Parathyroid adenoma (tissue), 2 donors: ENCODE results near the gene FARSA.

Source experiments
- H2AFZ ChIP-seq: fragments of 300-600 bp; sonication (generic); one replicate; pipeline ENCODE4 v1.7.0; 2017; ENCODE audit warnings: antibody characterized with exemption, mild to moderate bottlenecking
- H3K27ac ChIP-seq: fragments of 300-600 bp; sonication (generic); one replicate; pipeline ENCODE4 v1.7.0; 2017
- H3K27me3 ChIP-seq: fragments of 300-600 bp; sonication (generic); one replicate; pipeline ENCODE4 v1.7.0; 2017; ENCODE audit warnings: low read length; ENCODE audit not compliant: control insufficient read depth, insufficient read depth
- H3K36me3 ChIP-seq: fragments of 300-600 bp; sonication (generic); one replicate; pipeline ENCODE4 v1.7.0; 2017; ENCODE audit warnings: low read length; ENCODE audit not compliant: control insufficient read depth, insufficient read depth
- H3K4me1 ChIP-seq: fragments of 300-600 bp; sonication (generic); one replicate; pipeline ENCODE4 v1.7.0; 2017; ENCODE audit warnings: control low read depth
- H3K4me2 ChIP-seq: fragments of 300-600 bp; sonication (generic); one replicate; pipeline ENCODE4 v1.7.0; 2017; ENCODE audit warnings: low read length
- H3K4me3 ChIP-seq: fragments of 300-600 bp; sonication (generic); one replicate; pipeline ENCODE4 v1.7.0; 2017; ENCODE audit warnings: low read depth, low read length
- H3K79me2 ChIP-seq: fragments of 300-600 bp; sonication (generic); one replicate; pipeline ENCODE4 v1.7.0; 2017; ENCODE audit warnings: control low read depth
- H3K9ac ChIP-seq: fragments of 300-600 bp; sonication (generic); one replicate; pipeline ENCODE4 v1.7.0; 2017; ENCODE audit warnings: mild to moderate bottlenecking
- H3K9me3 ChIP-seq: fragments of 300-600 bp; sonication (generic); one replicate; pipeline ENCODE4 v1.7.0; 2017; ENCODE audit warnings: low read length; ENCODE audit not compliant: control insufficient read depth
- TF ChIP-seq, protein P1 (sequence below): fragments of 300-600 bp; sonication (generic); IDR thresholded peaks from one replicate; pipeline ENCODE4 v1.7.0; 2017; ENCODE audit warnings: antibody characterized with exemption, mild to moderate bottlenecking
- donor health status: primary hyperparathyroidism.

The FARSA gene

DNA sequence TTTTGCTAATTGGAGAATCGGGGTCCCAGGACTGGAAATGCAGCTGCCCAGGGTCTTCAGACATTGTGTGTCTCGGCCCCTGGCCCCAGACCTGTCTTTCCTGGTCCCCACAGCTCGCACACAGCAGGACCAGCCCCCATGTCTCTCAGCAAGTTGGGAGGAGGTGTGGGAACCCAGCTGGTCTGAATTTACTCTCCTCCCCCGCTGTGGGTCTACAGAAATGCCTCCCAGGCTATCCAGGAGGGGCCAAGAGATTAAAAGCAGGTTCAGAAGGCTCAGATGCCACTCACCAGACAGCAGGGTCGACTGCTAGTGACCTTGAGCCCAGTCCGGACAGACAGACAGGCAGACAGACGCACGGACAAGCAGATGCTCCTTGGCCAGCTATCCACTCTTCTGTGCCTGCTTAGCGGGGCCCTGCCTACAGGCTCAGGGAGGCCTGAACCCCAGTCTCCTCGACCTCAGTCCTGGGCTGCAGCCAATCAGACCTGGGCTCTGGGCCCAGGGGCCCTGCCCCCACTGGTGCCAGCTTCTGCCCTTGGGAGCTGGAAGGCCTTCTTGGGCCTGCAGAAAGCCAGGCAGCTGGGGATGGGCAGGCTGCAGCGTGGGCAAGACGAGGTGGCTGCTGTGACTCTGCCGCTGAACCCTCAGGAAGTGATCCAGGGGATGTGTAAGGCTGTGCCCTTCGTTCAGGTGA is 35.9 kb upstream of the FARSA start, which contains the start of gene DAND5:
DAND5 (plus strand) TSS at position 285 of the 697 bp plus-strand sequence; CDS start at position 370, 85 bp downstream.
- no peak within 1 kb of the TSS for H3K27ac ChIP-seq
- no peaks in the 10 kb centered on the region for H3K9me3 ChIP-seq
- peak within 1 kb of the TSS; percentile 9 for H3K4me2 ChIP-seq
- no peaks in the 10 kb centered on the region for H3K79me2 ChIP-seq
- H3K9ac ChIP-seq = no peak within 1 kb of the TSS
- H3K36me3 ChIP-seq = no peaks in the 10 kb centered on the region
- H3K27me3 ChIP-seq = no peaks in the 10 kb centered on the region
- TF ChIP-seq, protein P1, sequence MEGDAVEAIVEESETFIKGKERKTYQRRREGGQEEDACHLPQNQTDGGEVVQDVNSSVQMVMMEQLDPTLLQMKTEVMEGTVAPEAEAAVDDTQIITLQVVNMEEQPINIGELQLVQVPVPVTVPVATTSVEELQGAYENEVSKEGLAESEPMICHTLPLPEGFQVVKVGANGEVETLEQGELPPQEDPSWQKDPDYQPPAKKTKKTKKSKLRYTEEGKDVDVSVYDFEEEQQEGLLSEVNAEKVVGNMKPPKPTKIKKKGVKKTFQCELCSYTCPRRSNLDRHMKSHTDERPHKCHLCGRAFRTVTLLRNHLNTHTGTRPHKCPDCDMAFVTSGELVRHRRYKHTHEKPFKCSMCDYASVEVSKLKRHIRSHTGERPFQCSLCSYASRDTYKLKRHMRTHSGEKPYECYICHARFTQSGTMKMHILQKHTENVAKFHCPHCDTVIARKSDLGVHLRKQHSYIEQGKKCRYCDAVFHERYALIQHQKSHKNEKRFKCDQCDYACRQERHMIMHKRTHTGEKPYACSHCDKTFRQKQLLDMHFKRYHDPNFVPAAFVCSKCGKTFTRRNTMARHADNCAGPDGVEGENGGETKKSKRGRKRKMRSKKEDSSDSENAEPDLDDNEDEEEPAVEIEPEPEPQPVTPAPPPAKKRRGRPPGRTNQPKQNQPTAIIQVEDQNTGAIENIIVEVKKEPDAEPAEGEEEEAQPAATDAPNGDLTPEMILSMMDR = no peak
- peak within 1 kb of the TSS; percentile 68 for H2AFZ ChIP-seq
- H3K4me1 ChIP-seq = peaks cover 5% of the 10 kb centered on the region
- H3K4me3 ChIP-seq = no peak within 1 kb of the TSS

DNA sequence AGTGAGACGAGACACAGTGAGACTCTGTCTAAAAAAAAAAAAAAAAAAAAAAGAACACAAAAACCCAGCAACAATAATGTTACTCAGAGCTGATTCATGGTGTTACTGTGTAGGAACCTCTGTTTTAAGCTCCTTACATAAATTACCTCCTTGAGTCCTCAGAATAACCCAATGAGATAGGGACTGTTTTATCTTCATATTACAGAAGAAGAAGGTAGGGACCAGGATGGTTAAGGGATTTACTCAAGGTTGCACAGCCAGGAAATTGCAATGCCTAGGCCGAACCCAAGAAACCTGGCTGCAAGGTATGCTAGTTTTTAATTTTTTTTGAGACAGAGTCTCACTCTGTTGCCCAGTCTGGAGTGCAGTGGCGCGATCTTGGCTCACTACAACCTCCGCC is 34.4 kb upstream of the FARSA start:
- Histone ChIP-seq H3K9me3 (no peaks in the 10 kb centered on the region), H3K4me3 (no peak overlapping the region), H3K36me3 (no peaks in the 10 kb centered on the region), H3K4me2 (no peak overlapping the region), H3K27me3 (no peaks in the 10 kb centered on the region), H3K79me2 (no peaks in the 10 kb centered on the region), H3K4me1 (peaks cover 5% of the 10 kb centered on the region), H3K27ac (no peak overlapping the region), H2AFZ (no peak overlapping the region), H3K9ac (no peak overlapping the region)
- TF ChIP-seq, protein P1 = no peak

DNA sequence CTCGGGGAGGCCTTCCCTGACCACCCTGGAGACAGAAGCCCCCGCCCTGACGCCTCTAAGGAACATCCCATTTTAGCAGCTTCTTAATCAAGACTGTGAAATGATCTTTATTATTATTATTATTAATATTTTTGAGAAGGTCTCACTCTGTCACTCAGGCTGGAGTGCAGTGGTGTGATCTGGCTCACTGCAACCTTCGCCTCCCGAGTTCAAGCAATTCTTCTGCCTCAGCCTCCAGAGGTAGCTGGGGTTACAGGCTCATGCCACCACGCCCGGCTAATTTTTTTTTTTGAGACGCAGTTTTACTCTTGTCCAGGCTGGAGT is 32.3 kb upstream of the FARSA start:
- Histone ChIP-seq H3K9me3 (no peaks in the 10 kb centered on the region), H2AFZ (peak overlapping the region; percentile 97), H3K79me2 (no peaks in the 10 kb centered on the region), H3K4me1 (peaks cover 5% of the 10 kb centered on the region), H3K27ac (peak overlapping the region; percentile 33), H3K4me3 (no peak overlapping the region), H3K9ac (no peak overlapping the region), H3K36me3 (no peaks in the 10 kb centered on the region), H3K27me3 (no peaks in the 10 kb centered on the region), H3K4me2 (peak overlapping the region; percentile 98)
- TF ChIP-seq, protein P1 = no peak

DNA sequence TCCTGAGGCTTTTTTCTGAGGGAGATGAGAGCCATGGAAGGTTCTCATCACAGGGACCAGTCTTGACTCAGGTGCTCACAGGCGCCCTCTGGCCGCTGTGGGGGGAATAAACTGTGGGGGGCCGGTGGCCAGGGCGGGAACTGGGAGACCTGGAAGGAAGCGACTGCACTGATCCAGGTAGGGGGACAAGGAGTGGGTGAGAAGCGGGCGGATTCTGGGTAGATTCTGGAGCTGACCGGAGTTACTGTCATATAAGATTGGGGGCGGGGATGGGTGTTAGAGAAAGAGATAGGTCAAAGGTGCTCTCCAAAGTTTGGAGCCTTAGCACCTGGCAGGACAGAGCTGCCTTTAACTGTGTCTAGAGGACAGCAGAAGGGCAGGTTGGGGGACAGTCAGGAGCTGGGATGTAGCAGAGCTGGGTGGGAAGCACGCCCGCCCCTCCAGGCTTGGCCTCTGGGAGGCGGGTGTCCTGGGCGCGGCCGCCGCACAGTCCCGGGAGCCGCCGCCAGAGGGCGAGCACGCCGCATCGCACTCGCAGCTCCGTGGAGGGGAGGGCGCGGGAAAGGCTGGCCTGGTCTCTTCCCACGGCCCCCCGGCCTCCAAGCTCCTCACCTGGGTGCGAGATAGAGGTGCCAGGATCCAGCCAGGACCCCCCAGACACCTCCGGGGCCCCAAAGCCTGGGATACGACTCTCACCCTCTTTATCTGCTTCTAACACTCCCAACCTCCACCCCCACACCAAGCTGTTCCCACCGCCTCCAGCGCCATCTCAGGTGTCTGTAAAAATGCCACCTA is 31.7 kb upstream of the FARSA start:
- H3K4me2 ChIP-seq = peak overlapping the region; percentile 98
- H2AFZ ChIP-seq = peak overlapping the region; percentile 97
- H3K27me3 ChIP-seq = no peaks in the 10 kb centered on the region
- H3K9me3 ChIP-seq = no peaks in the 10 kb centered on the region
- peaks cover 5% of the 10 kb centered on the region for H3K4me1 ChIP-seq
- H3K27ac ChIP-seq = peak overlapping the region; percentile 33
- no peaks in the 10 kb centered on the region for H3K79me2 ChIP-seq
- H3K4me3 ChIP-seq = peak overlapping the region; percentile 66
- H3K36me3 ChIP-seq = no peaks in the 10 kb centered on the region
- H3K9ac ChIP-seq = no peak overlapping the region
- TF ChIP-seq, protein P1 = peak; percentile 80
